HG02642 (cell line): ENCODE measurements around the gene KLF15.

Experiments used
- ATAC-seq: cut with Tn5 transposase; IDR thresholded peaks from one replicate; pipeline ENCODE4 v1.9.1; 2021; ENCODE audit warnings: mild to moderate bottlenecking; ENCODE audit not compliant: unreplicated experiment, poor library complexity

KLF15 gene

DNA sequence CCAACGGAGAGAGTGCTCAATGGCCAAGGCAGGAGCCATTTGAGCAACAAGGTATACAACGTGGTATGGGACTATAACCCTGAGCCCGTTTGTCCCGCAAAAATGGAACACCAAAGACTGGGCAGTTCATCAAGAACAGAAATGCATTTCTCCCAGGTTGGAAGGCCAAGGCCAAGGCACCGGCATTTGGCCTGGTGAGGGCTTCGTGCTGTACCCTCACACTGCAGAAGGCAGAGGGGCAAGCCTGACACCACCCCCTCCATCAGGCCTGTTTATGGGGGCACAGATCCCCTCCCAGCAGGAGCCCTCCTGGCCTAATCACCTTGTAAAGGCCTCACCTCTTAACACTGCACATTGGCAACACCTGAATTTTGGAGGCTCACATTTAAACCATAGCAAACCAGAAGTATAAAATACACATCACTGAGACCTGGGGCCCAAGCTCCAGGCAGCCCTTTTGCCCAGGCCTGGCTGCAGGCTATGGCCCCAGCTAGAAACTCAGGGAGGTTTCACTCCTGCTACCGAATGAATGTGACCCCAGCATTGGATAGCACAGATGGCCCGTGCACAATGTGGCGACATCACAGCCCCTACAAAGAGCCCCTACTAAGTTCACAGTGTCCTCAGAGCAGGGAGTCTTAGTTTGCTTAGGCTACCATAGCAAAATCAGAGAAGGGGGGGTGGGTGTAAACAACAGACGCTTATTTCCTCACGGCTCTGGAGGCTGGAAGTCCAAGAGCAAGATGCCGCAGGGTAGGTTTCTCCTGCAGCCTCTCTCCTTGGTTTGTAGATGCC is 47.1 kb downstream of the KLF15 start:
- ATAC-seq, result no peak

- ATAC-seq, result no peak
Measured at GRCh38 chr3:126309165-126309564, 48.0 kb downstream of the KLF15 start.

- ATAC-seq, result no peak
Measured at GRCh38 chr3:126308394-126309125, 48.6 kb downstream of the KLF15 start.

DNA sequence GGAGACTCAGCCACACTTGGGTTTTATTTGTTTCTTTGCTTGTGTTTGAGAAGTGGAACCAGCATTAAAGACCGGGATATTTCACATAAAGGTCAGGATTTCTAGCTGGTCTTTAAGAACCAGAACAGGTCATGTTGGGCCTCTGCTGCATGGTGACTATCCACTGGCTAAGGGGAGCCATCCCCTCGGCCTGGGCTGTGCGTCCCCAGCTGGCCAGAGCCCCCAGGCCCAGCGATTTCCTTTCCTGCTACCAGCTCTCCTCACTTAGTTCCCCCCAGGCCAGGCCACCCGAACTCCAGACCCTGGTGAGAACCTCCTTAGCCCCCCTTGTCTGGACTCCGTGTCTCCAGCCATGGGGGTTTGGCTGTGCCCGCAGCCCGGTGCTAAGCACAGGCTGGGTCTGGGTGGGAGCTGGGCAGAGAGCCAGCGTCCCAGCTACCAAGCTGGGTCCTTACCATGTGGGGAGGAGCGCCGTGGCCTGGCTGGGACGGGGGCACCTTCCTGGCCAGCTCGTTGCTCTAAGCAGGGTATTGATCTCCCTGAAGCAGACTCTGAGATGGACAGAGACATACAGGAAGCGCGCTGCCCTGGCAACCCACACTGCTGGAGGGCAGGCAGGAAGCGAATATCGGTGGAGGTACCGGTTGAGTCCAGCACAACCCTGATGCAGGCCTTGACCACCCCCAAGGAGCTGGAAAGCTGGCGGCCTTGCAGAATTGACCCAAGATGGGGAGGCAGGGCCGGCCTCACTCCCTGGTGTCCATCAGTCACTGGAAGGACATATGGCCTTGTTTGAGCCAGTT is 49.4 kb downstream of the KLF15 start:
- no peak for ATAC-seq

DNA sequence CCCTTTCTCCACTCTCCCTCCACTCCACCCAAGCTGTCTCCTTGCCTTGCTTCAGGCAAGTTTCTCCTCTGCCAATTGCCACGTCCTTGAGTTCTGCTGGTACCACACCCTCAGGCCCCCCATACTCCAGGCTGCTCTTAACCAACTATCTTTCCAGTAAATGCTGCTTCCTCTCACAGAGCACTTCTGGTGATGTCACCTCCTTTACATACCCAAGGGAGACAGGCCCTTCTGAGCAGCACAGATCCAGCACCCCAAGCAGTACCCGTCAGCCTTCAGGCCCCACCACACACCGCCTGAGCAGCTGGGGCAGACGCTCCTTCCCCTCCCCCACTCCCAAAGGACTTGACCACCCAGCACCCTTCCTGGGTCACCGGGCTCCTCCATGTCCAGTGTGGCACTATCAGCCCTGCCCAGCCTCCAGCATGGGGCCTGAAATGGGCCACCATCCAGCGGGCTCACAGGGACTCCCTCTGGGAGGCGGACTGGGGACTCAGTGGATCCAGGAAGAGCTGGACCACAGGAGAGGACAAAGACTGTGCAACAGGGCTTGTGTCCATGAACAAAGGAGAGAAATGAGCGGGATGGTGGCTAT is 50.2 kb downstream of the KLF15 start:
- no peak for ATAC-seq

DNA sequence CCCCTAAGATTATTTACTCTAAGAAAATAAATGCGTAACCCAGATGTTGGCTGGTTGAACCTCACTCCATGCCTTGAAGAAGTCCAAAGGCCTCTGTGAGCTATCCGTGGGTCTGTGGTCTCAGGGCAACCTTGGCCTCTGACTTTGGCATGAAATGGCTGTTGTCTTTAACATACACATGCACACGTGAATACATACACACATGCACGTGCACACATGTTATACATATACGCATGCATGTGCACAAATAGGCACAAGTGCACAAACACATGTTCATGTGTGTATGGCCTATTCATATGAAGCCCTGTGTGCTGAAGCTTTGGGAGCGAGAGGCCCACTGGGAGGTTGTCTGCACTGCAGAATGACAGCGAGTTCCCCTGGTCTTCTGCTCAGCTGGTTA is 50.8 kb downstream of the KLF15 start:
- no peak for ATAC-seq

DNA sequence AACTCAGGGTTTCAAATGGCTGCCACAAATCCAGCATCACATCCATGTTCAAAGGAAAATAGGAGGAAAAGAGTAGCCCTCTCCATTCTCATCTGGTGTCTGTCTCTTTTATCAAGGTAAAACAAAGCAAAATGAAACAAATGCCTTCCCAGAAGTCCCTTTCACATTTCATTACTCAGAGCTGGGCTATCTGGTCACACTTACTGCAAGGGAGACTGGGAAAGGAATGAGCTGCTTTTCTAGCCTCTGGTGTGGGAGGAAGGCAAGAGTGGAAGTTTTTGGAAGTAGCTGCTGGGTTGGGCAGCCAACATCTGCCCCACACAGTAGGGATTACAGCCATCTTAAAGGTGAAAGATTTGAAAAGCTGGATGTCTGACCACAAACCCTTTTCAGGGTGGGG is 51.8 kb downstream of the KLF15 start:
- no peak for ATAC-seq

GRCh38 chr3:126304704-126305103 is 52.5 kb downstream of the KLF15 start:
- no peak for ATAC-seq

GRCh38 chr3:126304291-126304690 is 52.9 kb downstream of the KLF15 start:
- ATAC-seq, result no peak

GRCh38 chr3:126303272-126303671 is 53.9 kb downstream of the KLF15 start:
- no peak for ATAC-seq

DNA sequence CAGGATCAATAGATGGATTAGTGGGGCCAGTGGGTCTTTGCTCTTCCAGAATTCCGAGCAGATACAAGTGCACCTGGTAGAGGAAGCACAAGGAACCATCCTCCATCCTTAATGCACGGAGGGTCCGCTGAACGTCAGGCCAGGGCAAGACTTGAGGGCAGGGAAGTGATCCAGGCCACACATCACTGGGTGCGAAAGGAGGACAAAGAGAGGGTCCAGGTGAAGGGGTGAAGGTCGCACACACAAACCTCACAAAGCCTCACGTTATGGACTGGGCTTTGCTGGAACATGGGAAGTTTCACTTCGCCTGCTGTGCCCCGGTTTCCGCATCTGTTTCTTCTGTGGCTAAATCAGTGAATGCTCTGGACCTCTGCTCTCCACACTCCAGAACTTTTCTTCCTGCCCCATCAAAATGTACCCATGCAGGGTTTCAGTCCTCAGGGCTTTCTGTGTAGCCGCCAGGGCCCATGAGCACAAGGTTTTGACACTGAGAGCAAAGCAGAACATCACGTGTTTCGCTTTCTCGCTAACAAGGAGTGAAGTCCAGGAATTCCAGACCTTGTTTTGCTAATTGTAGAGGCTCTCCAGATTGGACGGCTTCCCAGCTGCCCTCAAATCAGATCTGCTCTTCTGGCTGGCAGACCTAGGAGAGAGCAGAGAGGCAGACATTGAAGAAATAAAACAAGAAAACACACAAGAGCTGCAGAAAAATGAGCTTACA is 56.3 kb downstream of the KLF15 start:
- no peak for ATAC-seq

DNA sequence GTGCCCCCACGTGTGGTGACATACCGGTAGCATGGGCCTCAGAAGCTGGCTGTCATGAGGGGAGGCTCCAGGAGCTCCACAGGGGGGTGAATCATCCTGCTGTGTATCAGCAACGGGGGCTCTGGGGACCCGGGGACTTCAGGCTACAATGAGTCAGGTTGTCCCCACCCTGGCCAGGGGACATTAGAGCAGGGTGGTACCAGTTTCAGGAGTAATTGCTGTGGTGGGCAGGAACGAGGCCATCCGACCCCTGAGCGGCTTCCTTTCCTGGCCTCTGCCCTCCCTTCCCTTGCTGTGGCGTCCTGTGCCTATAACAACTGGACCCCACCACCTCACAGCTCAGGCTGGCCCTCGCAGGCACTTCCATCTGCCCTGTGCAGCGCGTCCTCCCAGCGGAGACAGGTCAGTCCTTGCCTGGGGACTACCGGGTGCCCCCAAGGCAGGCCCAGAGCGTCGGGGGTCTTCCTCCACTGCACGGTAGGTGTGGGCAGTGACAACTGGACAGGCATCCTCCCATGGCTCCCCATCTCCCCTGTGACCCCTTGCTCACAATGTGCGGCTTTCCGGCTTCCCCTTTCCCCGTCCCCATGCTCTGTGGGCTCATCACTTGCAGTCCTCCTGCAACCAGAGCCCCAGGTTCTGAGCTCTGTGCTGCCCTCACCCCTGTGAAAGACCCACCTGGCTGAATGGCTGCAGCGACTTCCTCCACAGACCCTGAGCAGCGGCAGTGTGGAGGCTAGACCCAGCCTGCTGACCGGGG is 57.0 kb downstream of the KLF15 start:
- ATAC-seq, result no peak

DNA sequence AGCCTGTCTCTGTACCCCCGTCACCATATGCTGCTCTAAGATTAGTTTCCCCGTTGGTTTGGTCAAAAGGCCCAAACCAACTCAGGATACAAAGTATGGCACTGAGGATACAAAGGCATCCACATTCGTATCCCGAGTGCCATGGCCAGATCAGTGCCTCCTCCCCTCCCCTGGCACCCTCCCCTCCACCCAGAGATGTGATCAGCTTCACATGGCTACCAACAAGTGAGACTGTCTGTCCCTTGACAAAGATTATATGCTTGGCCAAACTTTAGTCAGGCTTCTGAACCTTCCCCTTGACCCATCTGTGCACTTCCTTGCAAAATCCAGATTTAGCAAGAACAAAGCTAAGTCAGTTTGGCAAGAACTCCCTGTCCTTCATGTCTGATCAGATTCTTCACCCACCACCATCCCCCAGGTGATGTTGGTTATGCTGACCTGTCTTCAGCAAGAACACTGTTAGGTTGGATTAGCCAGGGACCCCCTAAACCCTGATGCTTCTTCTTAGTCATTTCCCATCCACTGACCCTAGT is 61.7 kb downstream of the KLF15 start:
- no peak for ATAC-seq

DNA sequence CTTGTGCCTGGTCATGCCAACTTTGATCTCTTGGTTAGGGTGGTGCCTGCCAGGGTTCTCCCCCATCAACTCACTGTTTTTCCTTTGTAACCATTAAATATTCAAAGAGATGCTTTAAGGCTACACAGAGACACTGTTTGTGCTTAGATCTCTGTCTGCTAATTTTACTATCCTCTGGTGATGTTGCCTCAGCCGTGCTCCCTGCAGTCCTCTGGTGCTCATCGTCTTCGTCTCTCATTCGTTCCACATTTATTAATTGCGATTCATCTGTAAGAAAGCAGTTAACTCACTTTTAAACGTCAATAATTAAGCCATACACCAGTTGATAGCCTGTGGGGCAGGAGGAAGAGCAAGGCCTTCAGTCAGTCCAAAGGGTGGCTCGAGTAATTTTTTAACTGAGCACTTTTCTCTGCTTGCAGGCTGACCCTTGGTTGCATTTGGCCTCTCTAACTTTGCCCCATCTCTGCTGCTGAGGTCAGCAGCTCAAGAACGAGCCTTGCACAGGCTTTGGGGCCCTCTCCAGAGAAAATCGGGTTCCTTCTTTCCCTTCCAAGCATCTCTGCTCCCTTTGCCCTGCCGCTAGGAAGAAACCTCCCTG is 62.9 kb downstream of the KLF15 start:
- ATAC-seq, result no peak

DNA sequence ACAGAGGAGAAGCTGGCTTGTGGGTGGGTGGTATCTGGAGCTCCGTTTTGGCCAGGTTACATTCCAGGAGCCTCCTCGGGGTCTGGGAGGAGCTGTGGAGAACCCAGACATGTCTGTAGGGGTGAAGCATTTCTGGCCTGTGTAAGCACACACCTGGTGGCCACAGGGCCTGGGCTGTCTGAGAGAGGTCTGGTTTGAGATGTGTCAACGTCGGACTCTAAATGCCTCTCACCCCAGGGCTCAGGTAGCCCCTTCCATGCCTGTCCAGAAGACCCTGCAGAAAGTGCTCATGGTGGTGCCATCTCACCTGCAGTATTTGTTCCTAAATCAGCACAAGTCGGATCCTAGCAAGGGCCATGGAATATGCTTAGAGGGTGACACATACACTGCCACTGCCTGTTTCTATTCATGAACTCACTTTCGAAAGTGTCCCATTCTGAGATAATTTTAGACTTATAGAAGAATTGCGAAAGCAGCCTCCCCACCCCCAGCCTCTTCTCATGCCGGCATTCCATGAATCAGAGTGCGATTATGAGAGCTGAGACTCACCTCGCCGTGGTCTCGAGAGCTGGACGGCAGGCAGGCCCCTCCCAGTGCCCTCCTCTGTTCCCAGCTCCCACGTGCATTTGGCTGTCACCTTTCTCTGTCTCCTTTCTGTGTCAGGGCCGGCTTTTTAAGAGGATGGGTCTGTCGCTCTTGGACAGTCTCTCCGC is 63.7 kb downstream of the KLF15 start:
- no peak for ATAC-seq
